Stimulated activated memory B cell treated with anti-CD40 and anti-IgM and Interleukin-4, amounts not matched to agents 10 μg/mL and 1 μg/mL and 100 μg/mL, for 72 hours (primary cell): Measurements from ENCODE around the gene SLC2A2.

Experiments
- ATAC-seq: fragments of 150-1000 bp; cut with Tn5 transposase; 2 replicates; pipeline ENCODE4 v1.10.0; 2021
- H3K27ac Mint-ChIP-seq: one replicate; pipeline ENCODE4 v1.8.0; 2022; ENCODE audit warnings: mild to moderate bottlenecking, mixed read lengths
- H3K27me3 Mint-ChIP-seq: one replicate; pipeline ENCODE4 v1.8.0; 2022; ENCODE audit warnings: mixed read lengths
- H3K36me3 Mint-ChIP-seq: one replicate; pipeline ENCODE4 v1.8.0; 2022; ENCODE audit warnings: mixed read lengths
- H3K4me1 Mint-ChIP-seq: one replicate; pipeline ENCODE4 v1.8.0; 2022; ENCODE audit warnings: mixed read lengths
- H3K4me3 Mint-ChIP-seq: one replicate; pipeline ENCODE4 v1.8.0; 2022; ENCODE audit warnings: mild to moderate bottlenecking, moderate library complexity, mixed read lengths
- H3K9me3 Mint-ChIP-seq: one replicate; pipeline ENCODE4 v1.8.0; 2022; ENCODE audit warnings: mixed read lengths

The SLC2A2 gene

GRCh38 chr3:171026597-171027293 lies at the start of gene SLC2A2:
SLC2A2 (minus strand) TSS chr3:171026720; CDS start chr3:171026670, 50 bp downstream.
- ATAC-seq, result no peak
- no peaks in the 10 kb centered on the region for H3K36me3 Mint-ChIP-seq
- no peak within 1 kb of the TSS for H3K4me3 Mint-ChIP-seq
- no peak within 1 kb of the TSS for H3K27ac Mint-ChIP-seq
- peaks cover 23% of the 10 kb centered on the region for H3K27me3 Mint-ChIP-seq
- H3K4me1 Mint-ChIP-seq, result no peaks in the 10 kb centered on the region
- H3K9me3 Mint-ChIP-seq, result no peaks in the 10 kb centered on the region

DNA sequence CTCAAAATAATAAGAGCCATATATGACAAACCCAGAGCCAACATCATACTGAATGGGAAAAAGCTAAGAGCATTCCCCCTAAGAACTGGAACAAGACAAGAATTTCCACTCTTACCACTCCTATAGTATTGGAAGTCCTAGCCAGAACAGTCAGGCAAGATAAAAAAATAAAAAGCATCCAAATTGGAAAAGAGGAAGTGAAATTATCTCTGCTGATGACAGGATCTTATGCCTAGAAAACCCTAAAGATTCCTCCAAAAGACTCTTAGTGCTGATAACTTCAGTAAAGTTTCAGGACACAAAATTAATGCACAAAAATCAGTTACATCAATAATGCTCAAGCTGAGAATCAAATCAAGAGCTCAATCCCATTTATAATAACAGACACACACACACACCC lies 45.9 kb upstream of the SLC2A2 start:
- Mint-ChIP-seq H3K27ac (no peak overlapping the region), H3K9me3 (no peaks in the 10 kb centered on the region), H3K27me3 (no peaks in the 10 kb centered on the region), H3K4me1 (no peaks in the 10 kb centered on the region), H3K36me3 (no peaks in the 10 kb centered on the region), H3K4me3 (no peak overlapping the region)
- no peak for ATAC-seq

DNA sequence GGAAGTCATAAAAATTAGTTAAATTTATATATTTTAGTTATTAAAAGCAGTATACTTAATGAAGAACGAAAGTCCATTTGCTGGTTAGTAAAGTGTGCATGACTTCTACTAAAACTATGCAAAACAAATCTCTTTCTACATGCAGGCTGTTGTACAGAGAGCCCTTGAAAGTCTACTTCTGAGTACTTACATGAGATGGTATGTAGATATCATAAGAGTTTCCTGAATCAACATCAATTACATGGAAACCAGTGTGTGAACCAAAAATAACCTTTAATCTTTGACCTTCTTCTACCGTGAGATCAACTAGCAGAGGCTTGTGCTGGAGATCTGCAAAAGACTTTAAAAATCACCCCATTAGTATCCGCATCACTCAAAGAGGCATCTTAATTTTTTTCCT lies 42.1 kb upstream of the SLC2A2 start:
- Mint-ChIP-seq H3K27me3 (no peaks in the 10 kb centered on the region), H3K9me3 (no peaks in the 10 kb centered on the region), H3K4me1 (no peaks in the 10 kb centered on the region), H3K27ac (no peak overlapping the region), H3K4me3 (no peak overlapping the region), H3K36me3 (no peaks in the 10 kb centered on the region)
- no peak for ATAC-seq

DNA sequence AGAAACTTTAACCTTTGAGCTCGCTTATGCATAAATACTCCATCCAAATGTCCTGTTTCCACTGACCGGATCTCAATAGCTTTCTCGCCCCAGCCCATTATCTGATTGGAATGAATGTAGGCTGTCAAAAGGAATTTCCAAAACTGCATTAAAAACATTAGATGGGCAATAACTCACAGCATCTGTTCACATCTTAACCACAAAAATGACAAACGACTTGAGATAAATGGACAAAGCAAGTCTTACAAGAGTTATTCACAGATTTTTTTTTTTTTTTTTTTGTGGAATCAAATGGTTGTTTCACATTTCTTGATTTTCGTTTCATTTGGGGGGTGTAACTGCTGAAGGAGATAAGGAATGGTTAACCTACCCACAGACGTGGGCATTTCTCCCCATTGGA lies 39.7 kb upstream of the SLC2A2 start:
- Mint-ChIP-seq H3K27me3 (no peaks in the 10 kb centered on the region), H3K4me3 (no peak overlapping the region), H3K27ac (no peak overlapping the region), H3K36me3 (no peaks in the 10 kb centered on the region), H3K9me3 (no peaks in the 10 kb centered on the region), H3K4me1 (no peaks in the 10 kb centered on the region)
- no peak for ATAC-seq

GRCh38 chr3:171065732-171066131 lies 39.2 kb upstream of the SLC2A2 start:
- no peaks in the 10 kb centered on the region for H3K4me1 Mint-ChIP-seq
- no peaks in the 10 kb centered on the region for H3K36me3 Mint-ChIP-seq
- no peak overlapping the region for H3K27ac Mint-ChIP-seq
- no peak overlapping the region for H3K4me3 Mint-ChIP-seq
- no peaks in the 10 kb centered on the region for H3K27me3 Mint-ChIP-seq
- ATAC-seq, result no peak
- no peaks in the 10 kb centered on the region for H3K9me3 Mint-ChIP-seq

GRCh38 chr3:171064461-171064860 lies 37.9 kb upstream of the SLC2A2 start:
- Mint-ChIP-seq H3K4me3 (no peak overlapping the region), H3K36me3 (no peaks in the 10 kb centered on the region), H3K4me1 (no peaks in the 10 kb centered on the region), H3K27ac (no peak overlapping the region), H3K27me3 (no peaks in the 10 kb centered on the region), H3K9me3 (no peaks in the 10 kb centered on the region)
- ATAC-seq, result no peak

- Mint-ChIP-seq H3K27me3 (no peaks in the 10 kb centered on the region), H3K4me3 (no peak overlapping the region)
Observed at GRCh38 chr3:171061749-171062148, 35.2 kb upstream of the SLC2A2 start.

GRCh38 chr3:171059978-171060377 lies 33.5 kb upstream of the SLC2A2 start:
- H3K27ac Mint-ChIP-seq, result no peak overlapping the region
- ATAC-seq, result no peak
- H3K27me3 Mint-ChIP-seq, result no peaks in the 10 kb centered on the region
- H3K4me3 Mint-ChIP-seq, result no peak overlapping the region
- H3K9me3 Mint-ChIP-seq, result no peaks in the 10 kb centered on the region
- H3K36me3 Mint-ChIP-seq, result no peaks in the 10 kb centered on the region
- H3K4me1 Mint-ChIP-seq, result no peaks in the 10 kb centered on the region

More at GRCh38 chr3:171061749-171062148, 35.2 kb upstream of the SLC2A2 start:
- Mint-ChIP-seq H3K27ac (no peak overlapping the region), H3K36me3 (no peaks in the 10 kb centered on the region), H3K4me1 (no peaks in the 10 kb centered on the region), H3K9me3 (no peaks in the 10 kb centered on the region)
- ATAC-seq, result no peak

- Mint-ChIP-seq H3K4me3 (no peak overlapping the region), H3K9me3 (no peaks in the 10 kb centered on the region), H3K4me1 (no peaks in the 10 kb centered on the region), H3K27ac (no peak overlapping the region), H3K36me3 (no peaks in the 10 kb centered on the region), H3K27me3 (no peaks in the 10 kb centered on the region)
- ATAC-seq, result no peak
Observed at GRCh38 chr3:171058873-171059603, 32.5 kb upstream of the SLC2A2 start.

GRCh38 chr3:171058058-171058457 lies 31.5 kb upstream of the SLC2A2 start:
- Mint-ChIP-seq H3K4me1 (no peaks in the 10 kb centered on the region), H3K27ac (no peak overlapping the region), H3K9me3 (no peaks in the 10 kb centered on the region), H3K27me3 (no peaks in the 10 kb centered on the region), H3K4me3 (no peak overlapping the region), H3K36me3 (no peaks in the 10 kb centered on the region)
- no peak for ATAC-seq

DNA sequence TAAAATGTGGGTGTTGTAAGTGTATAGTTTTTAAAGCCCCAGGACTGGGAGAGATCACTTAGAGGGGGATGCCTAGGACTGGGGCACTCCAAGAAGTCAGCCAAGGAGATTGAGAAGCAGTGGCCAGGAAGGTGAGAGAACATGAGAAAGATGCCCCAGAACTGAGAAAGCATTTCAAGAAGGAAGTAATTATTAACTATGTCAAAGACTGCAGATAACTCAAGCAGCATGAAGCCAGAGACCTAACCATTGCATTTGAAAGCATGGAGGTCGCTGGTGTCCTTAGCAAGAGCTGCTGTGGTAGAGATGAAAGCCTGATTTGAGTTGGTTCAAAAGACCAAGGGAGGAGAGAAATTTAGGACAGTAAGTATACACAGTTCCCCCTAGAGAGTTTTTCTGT lies 30.6 kb upstream of the SLC2A2 start:
- no peaks in the 10 kb centered on the region for H3K27me3 Mint-ChIP-seq
- no peaks in the 10 kb centered on the region for H3K36me3 Mint-ChIP-seq
- H3K27ac Mint-ChIP-seq, result no peak overlapping the region
- no peak for ATAC-seq
- H3K9me3 Mint-ChIP-seq, result no peaks in the 10 kb centered on the region
- no peak overlapping the region for H3K4me3 Mint-ChIP-seq
- no peaks in the 10 kb centered on the region for H3K4me1 Mint-ChIP-seq

DNA sequence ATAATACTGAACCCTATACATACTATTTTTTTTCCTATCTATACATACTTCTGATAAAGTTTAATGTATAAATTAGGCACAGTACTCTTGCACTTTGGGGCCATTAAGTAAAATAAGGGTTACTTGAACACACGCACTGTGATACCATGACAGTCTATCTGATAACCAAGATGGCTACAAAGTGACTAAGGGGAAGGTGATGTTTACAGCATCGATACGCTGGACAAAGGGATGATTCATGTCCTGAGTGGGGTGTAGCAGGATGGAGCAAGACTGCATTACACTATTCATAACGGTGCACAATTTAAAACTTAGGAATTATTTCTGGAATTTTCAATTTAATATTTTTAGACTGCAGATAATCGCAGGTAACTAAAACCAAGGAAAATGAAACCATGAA lies 30.0 kb upstream of the SLC2A2 start:
- Mint-ChIP-seq H3K36me3 (no peaks in the 10 kb centered on the region), H3K9me3 (no peaks in the 10 kb centered on the region), H3K4me3 (no peak overlapping the region), H3K27ac (no peak overlapping the region), H3K4me1 (no peaks in the 10 kb centered on the region), H3K27me3 (no peaks in the 10 kb centered on the region)
- no peak for ATAC-seq

DNA sequence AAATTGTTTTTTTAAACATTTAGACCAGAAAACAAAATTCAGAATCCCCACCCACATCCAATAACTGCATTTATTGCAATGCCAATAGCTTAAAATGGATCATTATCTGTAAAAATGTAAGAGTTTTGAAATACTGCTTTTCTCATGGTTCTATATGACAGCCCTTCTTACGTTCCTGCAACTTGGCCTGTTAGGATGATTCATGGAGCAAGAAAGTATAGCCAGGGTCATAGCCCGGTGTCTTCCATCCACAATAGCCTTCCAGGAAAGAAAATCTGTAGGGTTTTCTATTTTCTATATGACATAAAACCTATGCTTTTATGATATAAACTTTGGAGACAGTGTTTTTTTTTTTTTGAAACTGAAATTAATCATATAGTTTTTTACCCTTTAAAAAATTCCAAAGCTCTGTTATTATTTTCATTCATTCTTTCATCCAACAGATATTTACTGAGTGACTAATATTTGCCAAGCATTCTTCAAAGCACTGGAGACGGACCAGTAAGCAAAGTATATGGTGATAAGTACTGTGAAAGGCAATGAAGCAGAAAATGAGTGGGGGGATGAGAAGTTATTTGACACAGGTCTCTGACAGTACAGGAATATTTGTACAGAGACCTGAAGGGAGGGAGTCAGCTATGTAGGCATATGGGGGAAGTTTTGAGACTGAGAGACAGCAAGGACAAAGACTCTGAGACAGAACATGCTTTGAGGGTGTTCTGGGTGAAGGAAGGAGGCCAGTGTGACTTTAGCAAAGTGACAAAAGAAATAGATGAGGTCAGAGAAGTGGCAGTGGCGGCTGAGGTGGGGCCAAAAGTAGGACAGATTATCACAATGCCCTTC lies 29.0 kb upstream of the SLC2A2 start:
- ATAC-seq, result no peak

DNA sequence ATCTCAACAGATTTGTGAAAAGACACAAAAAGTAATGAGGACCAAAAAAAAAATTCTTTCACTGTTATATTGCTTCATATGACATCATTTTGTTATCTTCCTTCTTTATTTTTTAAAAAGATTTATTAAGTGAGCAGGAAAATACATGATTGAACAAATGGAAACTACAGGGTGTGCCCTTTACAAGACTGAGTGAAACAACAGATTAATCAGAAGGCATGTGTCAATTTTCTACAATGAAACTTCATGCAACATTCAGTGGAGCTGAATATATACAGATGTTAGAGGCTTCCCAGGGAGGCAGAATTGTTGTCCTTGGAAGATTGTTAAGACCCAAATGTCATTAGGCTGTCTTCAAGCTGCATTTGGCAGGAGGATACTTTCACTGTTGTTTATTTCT lies 28.4 kb upstream of the SLC2A2 start:
- H3K9me3 Mint-ChIP-seq, result no peaks in the 10 kb centered on the region
- no peak overlapping the region for H3K4me3 Mint-ChIP-seq
- no peaks in the 10 kb centered on the region for H3K27me3 Mint-ChIP-seq
- no peak overlapping the region for H3K27ac Mint-ChIP-seq
- H3K36me3 Mint-ChIP-seq, result no peaks in the 10 kb centered on the region
- no peak for ATAC-seq
- H3K4me1 Mint-ChIP-seq, result no peaks in the 10 kb centered on the region

More for the DNA sequence above, 29.0 kb upstream of the SLC2A2 start:
- H3K27ac Mint-ChIP-seq, result no peak overlapping the region
- no peaks in the 10 kb centered on the region for H3K4me1 Mint-ChIP-seq
- no peak overlapping the region for H3K4me3 Mint-ChIP-seq
- H3K27me3 Mint-ChIP-seq, result no peaks in the 10 kb centered on the region
- no peaks in the 10 kb centered on the region for H3K36me3 Mint-ChIP-seq
- H3K9me3 Mint-ChIP-seq, result no peaks in the 10 kb centered on the region

DNA sequence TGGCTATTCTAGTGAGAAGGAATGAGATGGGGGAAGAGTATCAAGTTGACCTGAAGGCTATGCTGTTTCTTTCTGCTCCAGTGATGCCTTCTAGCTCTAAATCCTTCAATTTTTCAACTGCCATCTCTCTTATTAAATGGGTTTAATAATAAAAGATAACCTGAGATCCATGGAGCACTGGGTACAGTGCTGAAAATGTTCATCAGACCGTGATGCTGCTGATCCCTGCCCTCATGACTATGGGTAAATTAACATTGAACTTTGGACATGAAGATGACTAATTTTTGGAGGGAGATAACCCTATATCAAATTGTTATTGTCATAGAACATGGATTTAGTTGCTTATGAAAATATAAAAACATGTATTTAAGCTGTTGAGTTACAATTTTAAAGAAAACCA lies 27.7 kb upstream of the SLC2A2 start:
- no peak for ATAC-seq
- H3K4me3 Mint-ChIP-seq, result no peak overlapping the region
- no peaks in the 10 kb centered on the region for H3K4me1 Mint-ChIP-seq
- no peak overlapping the region for H3K27ac Mint-ChIP-seq
- H3K27me3 Mint-ChIP-seq, result no peaks in the 10 kb centered on the region
- H3K36me3 Mint-ChIP-seq, result no peaks in the 10 kb centered on the region
- H3K9me3 Mint-ChIP-seq, result no peaks in the 10 kb centered on the region
